H1 (cell line): Measurements from ENCODE around the gene NPFF. TPM values are rescaled to one million over a fixed set of nuclear protein-coding genes. Genes with fewer than 3 reads are reported as not detected.

ENCODE experiments used
- CTCF ChIA-PET: fragments of 300-600 bp; sonication (Branson Sonifier 250); formaldehyde crosslinking; loops from one replicate; lab custom pipeline; 2021; ENCODE audit not compliant: partially characterized antibody; lab: Charles Lee
- POLR2A ChIA-PET: fragments of 300-600 bp; sonication (Branson Sonifier 250); formaldehyde crosslinking; loops from one replicate; lab custom pipeline; 2021; ENCODE audit warnings: inconsistent platforms; ENCODE audit not compliant: partially characterized antibody; lab: Charles Lee
- DNase-seq, 2 experiments: peaks; one replicate each; pipeline versions ENCODE4 v3.0.0 to v3.0.0-alpha.2; 2010 to 2022; ENCODE audit warnings: low spot score in 2 of 2, low read depth in 1 of 2, mixed read lengths in 1 of 2
- FAIRE-seq: peaks from 2 replicates; lab custom pipeline; 2011; peaks lifted over from hg19 to GRCh38; lab: Jason Lieb, UNC
- H2AFZ ChIP-seq: 2 replicates; pipeline ENCODE4 v1.8.1; 2012; ENCODE audit warnings: low read length, inconsistent platforms
- H2AK5ac ChIP-seq: 2 replicates; pipeline ENCODE4 v1.6.1; 2013; ENCODE audit warnings: low read depth, low read length
- H2BK120ac ChIP-seq: replicated peaks from 2 replicates; pipeline ENCODE3; 2013; ENCODE audit warnings: low read depth, low read length, inconsistent platforms
- H2BK12ac ChIP-seq: 2 replicates; pipeline ENCODE4 v1.6.1; 2013; ENCODE audit warnings: low read depth, low read length
- H2BK15ac ChIP-seq: 2 replicates; pipeline ENCODE4 v1.6.1; 2013; ENCODE audit warnings: low read length
- H2BK20ac ChIP-seq: 2 replicates; pipeline ENCODE4 v1.6.1; 2013; ENCODE audit warnings: low read length
- H2BK5ac ChIP-seq: 2 replicates; pipeline ENCODE4 v1.6.1; 2013; ENCODE audit warnings: low read depth, low read length
- H3K14ac ChIP-seq: 2 replicates; pipeline ENCODE4 v1.6.1; 2013; ENCODE audit warnings: inconsistent platforms; ENCODE audit not compliant: insufficient read length
- H3K18ac ChIP-seq: 2 replicates; pipeline ENCODE4 v1.6.1; 2013; ENCODE audit warnings: low read length; ENCODE audit errors: extremely low read depth
- H3K23ac ChIP-seq: 2 replicates; pipeline ENCODE4 v1.6.1; 2013; ENCODE audit warnings: inconsistent platforms; ENCODE audit not compliant: insufficient read length
- H3K23me2 ChIP-seq: 2 replicates; pipeline ENCODE4 v1.6.1; 2013; ENCODE audit warnings: low read depth, low read length
- H3K27ac ChIP-seq: 2 replicates; pipeline ENCODE4 v1.6.1; 2011; ENCODE audit warnings: low read depth, low read length, inconsistent platforms
- H3K27me3 ChIP-seq, 4 experiments: replicated peaks in 1 of 4; 1 replicate in 1 of 4; 2 replicates in 3 of 4; pipeline versions ENCODE4 v1.6.1 to v1.8.1; 2011 to 2013; ENCODE audit warnings: low read length in 3 of 4, mild to moderate bottlenecking in 3 of 4, inconsistent platforms in 2 of 4, mixed read lengths in 2 of 4, moderate library complexity in 1 of 4; ENCODE audit not compliant: control insufficient read depth in 3 of 4, insufficient read depth in 3 of 4; ENCODE audit errors: extremely low read depth in 1 of 4
- H3K36me3 ChIP-seq, 4 experiments: 2 replicates each; pipeline versions ENCODE4 v1.6.1 to v1.8.1; 2011 to 2013; ENCODE audit warnings: mild to moderate bottlenecking in 4 of 4, low read length in 3 of 4, moderate library complexity in 2 of 4, control low read depth in 1 of 4, inconsistent platforms in 1 of 4; ENCODE audit not compliant: insufficient read depth in 4 of 4, control insufficient read depth in 2 of 4
- H3K4ac ChIP-seq: replicated peaks from 2 replicates; pipeline ENCODE3; 2013; ENCODE audit warnings: low read length, low read depth, mixed read lengths, inconsistent platforms; ENCODE audit not compliant: insufficient read length
- H3K4me1 ChIP-seq, 4 experiments: replicated peaks in 1 of 4; 1 replicate in 1 of 4; 2 replicates in 3 of 4; pipeline versions ENCODE4 v1.6.1 to v1.8.1; 2011 to 2013; ENCODE audit warnings: low read length in 3 of 4, inconsistent platforms in 2 of 4, mixed read lengths in 1 of 4; ENCODE audit not compliant: insufficient read depth in 4 of 4, control insufficient read depth in 3 of 4
- H3K4me2 ChIP-seq, 2 experiments: 2 replicates each; pipeline versions ENCODE4 v1.6.1 to v1.8.1; 2011 to 2013; ENCODE audit warnings: low read depth in 2 of 2, low read length in 2 of 2, control low read depth in 1 of 2, inconsistent platforms in 1 of 2, mild to moderate bottlenecking in 1 of 2; ENCODE audit not compliant: insufficient read depth in 1 of 2
- H3K4me3 ChIP-seq, 4 experiments: fragments of 200-600, 300-600 bp in 1 of 4; sonication (generic), shearing (Covaris generic), sonication (Bioruptor Twin) in 1 of 4; 2 replicates each; pipeline versions ENCODE4 v1.5.1 to v1.8.1; 2011 to 2016; ENCODE audit warnings: low read length in 4 of 4, low read depth in 3 of 4, control low read depth in 2 of 4, inconsistent platforms in 2 of 4, mild to moderate bottlenecking in 2 of 4, mixed read lengths in 1 of 4, moderate library complexity in 1 of 4; ENCODE audit not compliant: insufficient read depth in 2 of 4; ENCODE audit errors: extremely low read depth in 1 of 4
- H3K56ac ChIP-seq: replicated peaks from 2 replicates; pipeline ENCODE3; 2013; ENCODE audit warnings: low read depth, mild to moderate bottlenecking, mixed read lengths, low read length, inconsistent platforms; ENCODE audit not compliant: insufficient read length
- H3K79me1 ChIP-seq: 2 replicates; pipeline ENCODE4 v1.6.1; 2013; ENCODE audit warnings: low read depth, low read length, control low read depth
- H3K79me2 ChIP-seq, 2 experiments: 2 replicates each; pipeline versions ENCODE4 v1.6.1 to v1.8.1; 2012 to 2013; ENCODE audit warnings: low read length in 2 of 2, mild to moderate bottlenecking in 2 of 2, inconsistent platforms in 1 of 2; ENCODE audit not compliant: insufficient read depth in 2 of 2, control insufficient read depth in 1 of 2
- H3K9ac ChIP-seq, 4 experiments: replicated peaks in 1 of 4; 1 replicate in 1 of 4; 2 replicates in 3 of 4; pipeline versions ENCODE4 v1.6.1 to v1.8.1; 2011 to 2013; ENCODE audit warnings: low read depth in 3 of 4, low read length in 3 of 4, control low read depth in 2 of 4, mild to moderate bottlenecking in 2 of 4, moderate library complexity in 2 of 4, inconsistent platforms in 1 of 4; ENCODE audit errors: extremely low read depth in 1 of 4
- H3K9me3 ChIP-seq, 2 experiments: 2 replicates each; pipeline versions ENCODE4 v1.6.1 to v1.8.1; 2012 to 2013; ENCODE audit warnings: mild to moderate bottlenecking in 2 of 2, moderate library complexity in 2 of 2, control low read depth in 1 of 2, inconsistent platforms in 1 of 2, low read depth in 1 of 2, low read length in 1 of 2, mixed read lengths in 1 of 2; ENCODE audit not compliant: insufficient read depth in 2 of 2
- H4K20me1 ChIP-seq, 2 experiments: replicated peaks in 1 of 2; 2 replicates each; pipeline versions ENCODE3 to v1.8.1; 2011 to 2013; ENCODE audit warnings: inconsistent platforms in 2 of 2, low read length in 2 of 2, mild to moderate bottlenecking in 1 of 2; ENCODE audit not compliant: insufficient read depth in 2 of 2, control insufficient read depth in 1 of 2
- H4K5ac ChIP-seq: 2 replicates; pipeline ENCODE4 v1.6.1; 2013; ENCODE audit warnings: low read length, low read depth, mixed read lengths, inconsistent platforms; ENCODE audit not compliant: insufficient read length
- H4K8ac ChIP-seq: 2 replicates; pipeline ENCODE4 v1.8.0; 2013; ENCODE audit warnings: mild to moderate bottlenecking, moderate library complexity, low read length, inconsistent platforms; ENCODE audit not compliant: insufficient read depth; ENCODE audit errors: extremely low read depth
- H4K91ac ChIP-seq: replicated peaks from 2 replicates; pipeline ENCODE3; 2013; ENCODE audit warnings: low read length, mixed read lengths, inconsistent platforms; ENCODE audit not compliant: insufficient read length
- JUND ChIP-seq: IDR thresholded peaks from 2 replicates; pipeline ENCODE4 v1.6.1; 2011; ENCODE audit warnings: mild to moderate bottlenecking, improper control_type of control experiment, low read length
- RAD21 ChIP-seq, 2 experiments: IDR thresholded peaks in 1 of 2; conservative IDR thresholded peaks in 1 of 2; 2 replicates each; pipeline ENCODE4 v1.6.1; 2011; ENCODE audit warnings: low read depth in 2 of 2, low read length in 2 of 2, improper control_type of control experiment in 1 of 2, inconsistent platforms in 1 of 2, mild to moderate bottlenecking in 1 of 2, moderate library complexity in 1 of 2
- RFX5 ChIP-seq: IDR thresholded peaks from 2 replicates; pipeline ENCODE4 v1.6.1; 2011; ENCODE audit warnings: low read depth, low read length, improper control_type of control experiment, borderline replicate concordance
- SIN3A ChIP-seq, 2 experiments: IDR thresholded peaks in 1 of 2; conservative IDR thresholded peaks in 1 of 2; 2 replicates each; pipeline ENCODE4 v1.6.1; 2011 to 2012; ENCODE audit warnings: low read length in 2 of 2, improper control_type of control experiment in 1 of 2, low read depth in 1 of 2, mild to moderate bottlenecking in 1 of 2
- SP1 ChIP-seq: IDR thresholded peaks from 2 replicates; pipeline ENCODE4 v1.6.1; 2011; ENCODE audit warnings: low read depth, low read length
- YY1 ChIP-seq: IDR thresholded peaks from 2 replicates; pipeline ENCODE4 v1.6.1; 2011; ENCODE audit warnings: low read depth, mild to moderate bottlenecking, low read length
- WGBS, 2 experiments: shearing (Covaris generic) in 1 of 2; methylation state at CpG; one replicate each; pipeline versions ENCODE4 v1.1.6 to v1.1.7; 2013 to 2015; ENCODE audit warnings: low lambda C conversion rate in 2 of 2, mixed read lengths in 2 of 2, inconsistent platforms in 1 of 2, low coverage in 1 of 2, missing lambda C conversion rate in 1 of 2; ENCODE audit not compliant: insufficient replicate concordance in 2 of 2, insufficient coverage in 1 of 2, insufficient read length in 1 of 2; ENCODE audit errors: extremely low coverage in 1 of 2, missing lambda C conversion rate in 1 of 2; 5-methylcytosine and 5-hydroxymethylcytosine counted together
- polyA plus RNA-seq, 7 experiments: library from polyadenylated mRNA; depleted of rRNA in 3 of 7; stranded (reverse) in 5 of 7; unstranded in 2 of 7; fragments of >200 nt in 5 of 7; fragments of 200-250 nt in 2 of 7; gene quantifications; 1 replicate in 5 of 7; 2 replicates in 1 of 7; 4 replicates in 1 of 7; pipeline versions ENCODE4 v1.2.1 to v1.2.3, GENCODE V29; 2011 to 2013; ENCODE audit warnings: missing spikeins in 2 of 7, mixed read lengths in 2 of 7
- total RNA-seq: library from RNA; stranded (reverse); fragmentation: NEBNext Ultra II Directional; extraction: Animal tissue kit (Norgen Biotek cat#: 25700); gene quantifications from 2 replicates; pipeline ENCODE4 v1.2.1, GENCODE V29; 2021
- TF ChIP-seq, protein P1 (sequence below), 3 experiments: IDR thresholded peaks; 1 replicate in 2 of 3; 2 replicates in 1 of 3; pipeline versions ENCODE4 v1.5.1 to v1.6.1; 2011; ENCODE audit warnings: low read length in 3 of 3, mild to moderate bottlenecking in 3 of 3, inconsistent platforms in 2 of 3, low read depth in 1 of 3, moderate library complexity in 1 of 3; ENCODE audit not compliant: insufficient read depth in 1 of 3; ENCODE audit errors: control extremely low read depth in 1 of 3
- TF ChIP-seq, protein P2 (sequence below): IDR thresholded peaks from 2 replicates; pipeline ENCODE4 v1.6.1; 2011; ENCODE audit warnings: low read length, improper control_type of control experiment

Gene NPFF
- total and polyA plus RNA-seq, 2 of the 8 experiments (the other 6 are each of a cell fraction or from before 2014, with no cell fraction given): not detected

DNA sequence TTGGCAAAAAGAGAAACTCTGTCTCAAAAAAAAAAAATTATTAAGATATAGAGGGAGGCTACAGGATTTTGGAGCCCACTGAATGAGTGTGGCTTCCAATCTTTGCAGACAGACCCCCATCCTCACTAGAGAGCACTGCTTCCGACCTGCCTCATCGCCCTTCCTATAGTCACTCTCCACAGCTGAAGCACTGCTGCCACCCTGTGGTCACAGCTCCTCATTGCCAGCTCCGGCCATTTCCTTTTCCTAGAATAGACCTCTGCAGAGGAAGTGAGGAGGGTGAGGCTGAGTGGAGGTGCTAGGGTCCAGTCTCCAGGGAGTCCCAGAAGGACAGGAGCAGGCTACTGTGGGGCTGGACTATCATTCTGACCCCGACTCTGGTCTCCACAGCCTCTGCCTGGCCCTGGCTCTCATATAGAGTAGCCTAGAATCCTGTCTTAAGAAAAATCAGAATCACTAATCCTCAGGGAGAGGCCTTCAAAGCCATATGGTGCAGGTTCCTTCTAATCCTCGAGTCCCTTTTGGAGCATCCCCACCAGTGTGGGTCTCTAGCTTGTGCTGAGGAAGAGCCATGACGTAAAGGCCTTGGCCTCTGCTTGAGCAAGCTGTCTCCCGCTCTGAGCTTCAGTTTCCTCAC is 1.4 kb upstream of the NPFF start:
- no peak overlapping the region for H3K18ac ChIP-seq
- no peak overlapping the region for H4K5ac ChIP-seq
- H2AK5ac ChIP-seq: no peak overlapping the region
- CTCF ChIA-PET: interaction anchor here (0.6 to 9.8 kb wide), 30 partner anchors 8 to 322 kb away, joined by 3 to 105 read pairs (median 5); partner anchors contain the start of genes AAAS, PRR13 and TARBP2
- H4K20me1 ChIP-seq: peaks cover 0 to 4% of the 10 kb centered on the region in 2 experiments
- H2BK20ac ChIP-seq: no peak overlapping the region
- no peak overlapping the region for H3K9ac ChIP-seq
- H3K27ac ChIP-seq: no peak overlapping the region
- no peak overlapping the region for H3K4me3 ChIP-seq
- no peak overlapping the region for H3K4me2 ChIP-seq
- peaks cover 9 to 20% (median 14%) of the 10 kb centered on the region in 4 experiments; a peak in 7 of 8 replicates for H3K36me3 ChIP-seq
- no peak overlapping the region for H4K8ac ChIP-seq
- H3K56ac ChIP-seq: no peak overlapping the region
- no peaks in the 10 kb centered on the region for H3K9me3 ChIP-seq
- no peak overlapping the region for H2BK12ac ChIP-seq
- FAIRE-seq (peak; percentile 52), DNase-seq (peak; percentile 77 to 97)
- no peak overlapping the region for H3K14ac ChIP-seq
- POLR2A ChIA-PET: interaction anchor here (0.7 to 67.0 kb wide), 5 partner anchors 9 to 181 kb away, joined by 3 to 3397 read pairs (median 6); partner anchors contain the start of genes MAP3K12, PCBP2, PRR13 and TARBP2
- H4K91ac ChIP-seq: no peak overlapping the region
- H3K79me2 ChIP-seq: no peaks in the 10 kb centered on the region
- H3K4ac ChIP-seq: no peak overlapping the region
- WGBS, 2 experiments: 44% methylated on average over 7 of the region's 7 CpGs; no CpG with 5 or more reads in 1 of the 2 experiments
- H2BK120ac ChIP-seq: no peak overlapping the region
- no peaks in the 10 kb centered on the region for H3K27me3 ChIP-seq
- no peak overlapping the region for H2AFZ ChIP-seq
- no peaks in the 10 kb centered on the region for H3K4me1 ChIP-seq
- no peak overlapping the region for H2BK5ac ChIP-seq
- H3K23me2 ChIP-seq: no peaks in the 10 kb centered on the region
- no peak overlapping the region for H2BK15ac ChIP-seq
- no peaks in the 10 kb centered on the region for H3K79me1 ChIP-seq
- no peak overlapping the region for H3K23ac ChIP-seq
- TF ChIP-seq YY1 (peak; percentile 81; the same call in 1 of the 2 replicates), SIN3A (conservative IDR thresholded peaks at IDR 0.05 in 1 of 2, IDR thresholded peaks at IDR 0.05 in 1 of 2; ENCODE audit: low read depth in 1 of 2, low read length in 2 of 2) (peak in 1 of 2 experiments; percentile 49; a peak in 1 of 4 replicates), JUND (0 out of 2 replicates have a peak, but pooled peaks have one; percentile 26), RFX5 (no peak), RAD21 (IDR thresholded peaks at IDR 0.05 in 1 of 2, conservative IDR thresholded peaks at IDR 0.05 in 1 of 2; ENCODE audit: low read depth in 2 of 2, low read length in 2 of 2) (peak; percentile 99), SP1 (no peak)
- TF ChIP-seq, protein P1, sequence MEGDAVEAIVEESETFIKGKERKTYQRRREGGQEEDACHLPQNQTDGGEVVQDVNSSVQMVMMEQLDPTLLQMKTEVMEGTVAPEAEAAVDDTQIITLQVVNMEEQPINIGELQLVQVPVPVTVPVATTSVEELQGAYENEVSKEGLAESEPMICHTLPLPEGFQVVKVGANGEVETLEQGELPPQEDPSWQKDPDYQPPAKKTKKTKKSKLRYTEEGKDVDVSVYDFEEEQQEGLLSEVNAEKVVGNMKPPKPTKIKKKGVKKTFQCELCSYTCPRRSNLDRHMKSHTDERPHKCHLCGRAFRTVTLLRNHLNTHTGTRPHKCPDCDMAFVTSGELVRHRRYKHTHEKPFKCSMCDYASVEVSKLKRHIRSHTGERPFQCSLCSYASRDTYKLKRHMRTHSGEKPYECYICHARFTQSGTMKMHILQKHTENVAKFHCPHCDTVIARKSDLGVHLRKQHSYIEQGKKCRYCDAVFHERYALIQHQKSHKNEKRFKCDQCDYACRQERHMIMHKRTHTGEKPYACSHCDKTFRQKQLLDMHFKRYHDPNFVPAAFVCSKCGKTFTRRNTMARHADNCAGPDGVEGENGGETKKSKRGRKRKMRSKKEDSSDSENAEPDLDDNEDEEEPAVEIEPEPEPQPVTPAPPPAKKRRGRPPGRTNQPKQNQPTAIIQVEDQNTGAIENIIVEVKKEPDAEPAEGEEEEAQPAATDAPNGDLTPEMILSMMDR (IDR thresholded peaks at IDR 0.05; ENCODE audit: control extremely low read depth in 1 of 3, insufficient read depth in 1 of 3, low read depth in 1 of 3, low read length in 3 of 3): peak; percentile 94 to 99 (median 98)
- TF ChIP-seq, protein P2, sequence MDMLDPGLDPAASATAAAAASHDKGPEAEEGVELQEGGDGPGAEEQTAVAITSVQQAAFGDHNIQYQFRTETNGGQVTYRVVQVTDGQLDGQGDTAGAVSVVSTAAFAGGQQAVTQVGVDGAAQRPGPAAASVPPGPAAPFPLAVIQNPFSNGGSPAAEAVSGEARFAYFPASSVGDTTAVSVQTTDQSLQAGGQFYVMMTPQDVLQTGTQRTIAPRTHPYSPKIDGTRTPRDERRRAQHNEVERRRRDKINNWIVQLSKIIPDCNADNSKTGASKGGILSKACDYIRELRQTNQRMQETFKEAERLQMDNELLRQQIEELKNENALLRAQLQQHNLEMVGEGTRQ: no peak
